SK-N-SH treated with all-trans-retinoic acid at 6 μM for 48 hours (cell line): ENCODE results near the gene ANKS1A.

ENCODE experiments used
- ATAC-seq: fragments of 200-7000 bp; cut with Tn5 transposase; 3 replicates; pipeline ENCODE4 v1.9.1; 2020; ENCODE audit warnings: mild to moderate bottlenecking, moderate library complexity
- ARNTL ChIP-seq: fragments of 450-650 bp; formaldehyde crosslinking; IDR thresholded peaks from 2 replicates; pipeline ENCODE4 v1.5.0; 2020; ENCODE audit warnings: low read depth, mild to moderate bottlenecking, moderate library complexity, borderline replicate concordance
- BACH2 ChIP-seq: fragments of 250-450 bp; sonication (Bioruptor Pico); IDR thresholded peaks from 2 replicates; pipeline ENCODE4 v1.9.0; 2021; ENCODE audit warnings: mild to moderate bottlenecking, borderline replicate concordance
- CSDC2 ChIP-seq: fragments of 250-450 bp; sonication (Bioruptor Pico); IDR thresholded peaks from 2 replicates; pipeline ENCODE4 v1.5.0; 2020; ENCODE audit warnings: mild to moderate bottlenecking, moderate library complexity
- ESRRG ChIP-seq: fragments of 250-450 bp; sonication (Bioruptor Pico); IDR thresholded peaks from 2 replicates; pipeline ENCODE4 v1.6.1; 2021; ENCODE audit warnings: mild to moderate bottlenecking
- GLIS3 ChIP-seq: fragments of 250-450 bp; sonication (Bioruptor Pico); IDR thresholded peaks from 2 replicates; pipeline ENCODE4 v1.5.0; 2020; ENCODE audit warnings: mild to moderate bottlenecking, moderate library complexity
- ISL1 ChIP-seq: fragments of 250-450 bp; sonication (Bioruptor Pico); IDR thresholded peaks from 2 replicates; pipeline ENCODE4 v2.1.2; 2022; ENCODE audit warnings: mild to moderate bottlenecking, moderate library complexity
- OSR1 ChIP-seq: fragments of 250-450 bp; sonication (Bioruptor Pico); IDR thresholded peaks from 2 replicates; pipeline ENCODE4 v1.8.0; 2022; ENCODE audit warnings: moderate library complexity, mild to moderate bottlenecking, inconsistent platforms
- PPARA ChIP-seq: fragments of 250-450 bp; sonication (Bioruptor Pico); IDR thresholded peaks from 2 replicates; pipeline ENCODE4 v1.5.0; 2020; ENCODE audit warnings: mild to moderate bottlenecking, borderline replicate concordance
- RARB ChIP-seq: fragments of 250-450 bp; sonication (Bioruptor Pico); IDR thresholded peaks from 2 replicates; pipeline ENCODE4 v1.8.0; 2021; ENCODE audit warnings: mild to moderate bottlenecking, moderate library complexity
- SNAI2 ChIP-seq: fragments of 250-450 bp; sonication (Bioruptor Pico); IDR thresholded peaks from 2 replicates; pipeline ENCODE4 v1.5.0; 2020; ENCODE audit warnings: mild to moderate bottlenecking, moderate library complexity
- TCF4 ChIP-seq: fragments of 250-450 bp; sonication (Bioruptor Pico); IDR thresholded peaks from 2 replicates; pipeline ENCODE4 v1.8.0; 2021; ENCODE audit warnings: mild to moderate bottlenecking, moderate library complexity, borderline replicate concordance
- TOX ChIP-seq: fragments of 250-450 bp; sonication (Bioruptor Pico); IDR thresholded peaks from 2 replicates; pipeline ENCODE4 v1.8.0; 2021; ENCODE audit warnings: mild to moderate bottlenecking, moderate library complexity, borderline replicate concordance
- ZC3H10 ChIP-seq: fragments of 250-450 bp; sonication (Bioruptor Pico); IDR thresholded peaks from 2 replicates; pipeline ENCODE4 v1.5.1; 2021; ENCODE audit warnings: mild to moderate bottlenecking, moderate library complexity
- ZFP3 ChIP-seq: fragments of 250-450 bp; sonication (Bioruptor Pico); IDR thresholded peaks from 2 replicates; pipeline ENCODE4 v1.5.0; 2020; ENCODE audit warnings: mild to moderate bottlenecking, moderate library complexity
- ZFP30 ChIP-seq: fragments of 450-650 bp; formaldehyde crosslinking; IDR thresholded peaks from 2 replicates; pipeline ENCODE4 v1.5.0; 2022; ENCODE audit warnings: mild to moderate bottlenecking, moderate library complexity
- ZNF565 ChIP-seq: fragments of 450-650 bp; formaldehyde crosslinking; conservative IDR thresholded peaks from 2 replicates; pipeline ENCODE4 v1.5.0; 2020; ENCODE audit warnings: low read depth, mild to moderate bottlenecking, moderate library complexity
- ZNF70 ChIP-seq: fragments of 450-650 bp; formaldehyde crosslinking; IDR thresholded peaks from 2 replicates; pipeline ENCODE4 v1.5.0; 2020; ENCODE audit warnings: mild to moderate bottlenecking, moderate library complexity
- ZNF8 ChIP-seq: fragments of 450-650 bp; formaldehyde crosslinking; IDR thresholded peaks from 2 replicates; pipeline ENCODE4 v1.5.0; 2020; ENCODE audit warnings: mild to moderate bottlenecking, moderate library complexity
- TF ChIP-seq, protein P1 (sequence below): fragments of 250-450 bp; sonication (Bioruptor Pico); IDR thresholded peaks from 2 replicates; pipeline ENCODE4 v1.5.0; 2020; ENCODE audit warnings: mild to moderate bottlenecking, moderate library complexity
- TF ChIP-seq, protein P2 (sequence below): fragments of 250-450 bp; sonication (Bioruptor Pico); IDR thresholded peaks from 2 replicates; pipeline ENCODE4 v1.8.0; 2020; ENCODE audit warnings: mild to moderate bottlenecking, moderate library complexity, borderline replicate concordance
- TF ChIP-seq, protein P3 (sequence below): fragments of 250-450 bp; sonication (Bioruptor Pico); IDR thresholded peaks from 2 replicates; pipeline ENCODE4 v1.5.1; 2020; ENCODE audit warnings: low read depth, mild to moderate bottlenecking, moderate library complexity
- TF ChIP-seq, protein P4 (sequence below): fragments of 250-450 bp; sonication (Bioruptor Pico); IDR thresholded peaks from 2 replicates; pipeline ENCODE4 v1.8.0; 2021; ENCODE audit warnings: low read depth, mild to moderate bottlenecking, moderate library complexity, borderline replicate concordance
- TF ChIP-seq, protein P5 (sequence below): fragments of 250-450 bp; sonication (Bioruptor Pico); IDR thresholded peaks from 2 replicates; pipeline ENCODE4 v1.5.1; 2021; ENCODE audit warnings: mild to moderate bottlenecking, moderate library complexity

Gene ANKS1A

DNA sequence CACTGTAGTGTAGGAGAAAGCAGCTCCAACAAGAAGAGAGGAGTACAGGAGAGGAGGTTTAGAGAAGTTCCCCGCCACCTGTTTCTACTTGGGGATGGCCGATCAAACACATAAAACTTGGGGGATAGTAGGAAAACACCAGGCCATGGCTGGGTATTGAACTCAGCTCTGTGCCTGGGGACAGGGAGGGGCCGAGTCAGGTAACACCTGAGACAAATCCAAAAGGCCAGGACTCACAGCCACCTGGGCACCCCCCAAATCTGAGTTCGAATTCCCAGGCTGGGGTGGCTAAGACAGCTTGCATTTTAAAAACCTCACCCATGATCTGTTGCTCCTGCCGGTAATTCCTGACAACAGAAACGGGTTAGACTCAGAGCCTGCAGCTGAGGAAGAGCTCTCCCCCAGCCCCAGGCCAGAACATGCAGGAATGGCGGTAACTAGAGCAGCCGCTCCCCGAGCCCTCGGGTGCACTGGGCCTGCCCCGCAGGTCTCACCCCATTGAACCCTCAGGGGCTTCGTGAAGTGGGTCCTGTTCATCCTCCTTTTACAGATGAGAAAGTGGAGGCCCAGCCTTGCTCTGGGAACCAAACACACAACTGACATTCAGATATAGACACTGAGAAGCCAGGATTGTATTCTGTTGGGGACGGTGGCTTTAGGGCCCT, 191.1 kb downstream of the ANKS1A start:
- no peak for ATAC-seq
- TF ChIP-seq ZNF70 (no peak), ZNF565 (no peak), ARNTL (CRISPR knock-in tag) (no peak), ZNF8 (CRISPR knock-in tag) (no peak), BACH2 (no peak), TOX (CRISPR knock-in tag) (no peak), OSR1 (CRISPR knock-in tag) (no peak), GLIS3 (CRISPR knock-in tag) (no peak), SNAI2 (no peak), ISL1 (CRISPR knock-in tag) (no peak), PPARA (CRISPR knock-in tag) (no peak), ZFP30 (CRISPR knock-in tag) (no peak)
- TF ChIP-seq, protein P1, sequence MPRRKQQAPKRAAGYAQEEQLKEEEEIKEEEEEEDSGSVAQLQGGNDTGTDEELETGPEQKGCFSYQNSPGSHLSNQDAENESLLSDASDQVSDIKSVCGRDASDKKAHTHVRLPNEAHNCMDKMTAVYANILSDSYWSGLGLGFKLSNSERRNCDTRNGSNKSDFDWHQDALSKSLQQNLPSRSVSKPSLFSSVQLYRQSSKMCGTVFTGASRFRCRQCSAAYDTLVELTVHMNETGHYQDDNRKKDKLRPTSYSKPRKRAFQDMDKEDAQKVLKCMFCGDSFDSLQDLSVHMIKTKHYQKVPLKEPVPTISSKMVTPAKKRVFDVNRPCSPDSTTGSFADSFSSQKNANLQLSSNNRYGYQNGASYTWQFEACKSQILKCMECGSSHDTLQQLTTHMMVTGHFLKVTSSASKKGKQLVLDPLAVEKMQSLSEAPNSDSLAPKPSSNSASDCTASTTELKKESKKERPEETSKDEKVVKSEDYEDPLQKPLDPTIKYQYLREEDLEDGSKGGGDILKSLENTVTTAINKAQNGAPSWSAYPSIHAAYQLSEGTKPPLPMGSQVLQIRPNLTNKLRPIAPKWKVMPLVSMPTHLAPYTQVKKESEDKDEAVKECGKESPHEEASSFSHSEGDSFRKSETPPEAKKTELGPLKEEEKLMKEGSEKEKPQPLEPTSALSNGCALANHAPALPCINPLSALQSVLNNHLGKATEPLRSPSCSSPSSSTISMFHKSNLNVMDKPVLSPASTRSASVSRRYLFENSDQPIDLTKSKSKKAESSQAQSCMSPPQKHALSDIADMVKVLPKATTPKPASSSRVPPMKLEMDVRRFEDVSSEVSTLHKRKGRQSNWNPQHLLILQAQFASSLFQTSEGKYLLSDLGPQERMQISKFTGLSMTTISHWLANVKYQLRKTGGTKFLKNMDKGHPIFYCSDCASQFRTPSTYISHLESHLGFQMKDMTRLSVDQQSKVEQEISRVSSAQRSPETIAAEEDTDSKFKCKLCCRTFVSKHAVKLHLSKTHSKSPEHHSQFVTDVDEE (CRISPR knock-in tag), result no peak
- TF ChIP-seq, protein P2, sequence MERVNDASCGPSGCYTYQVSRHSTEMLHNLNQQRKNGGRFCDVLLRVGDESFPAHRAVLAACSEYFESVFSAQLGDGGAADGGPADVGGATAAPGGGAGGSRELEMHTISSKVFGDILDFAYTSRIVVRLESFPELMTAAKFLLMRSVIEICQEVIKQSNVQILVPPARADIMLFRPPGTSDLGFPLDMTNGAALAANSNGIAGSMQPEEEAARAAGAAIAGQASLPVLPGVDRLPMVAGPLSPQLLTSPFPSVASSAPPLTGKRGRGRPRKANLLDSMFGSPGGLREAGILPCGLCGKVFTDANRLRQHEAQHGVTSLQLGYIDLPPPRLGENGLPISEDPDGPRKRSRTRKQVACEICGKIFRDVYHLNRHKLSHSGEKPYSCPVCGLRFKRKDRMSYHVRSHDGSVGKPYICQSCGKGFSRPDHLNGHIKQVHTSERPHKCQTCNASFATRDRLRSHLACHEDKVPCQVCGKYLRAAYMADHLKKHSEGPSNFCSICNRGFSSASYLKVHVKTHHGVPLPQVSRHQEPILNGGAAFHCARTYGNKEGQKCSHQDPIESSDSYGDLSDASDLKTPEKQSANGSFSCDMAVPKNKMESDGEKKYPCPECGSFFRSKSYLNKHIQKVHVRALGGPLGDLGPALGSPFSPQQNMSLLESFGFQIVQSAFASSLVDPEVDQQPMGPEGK, result no peak
- TF ChIP-seq, protein P3, sequence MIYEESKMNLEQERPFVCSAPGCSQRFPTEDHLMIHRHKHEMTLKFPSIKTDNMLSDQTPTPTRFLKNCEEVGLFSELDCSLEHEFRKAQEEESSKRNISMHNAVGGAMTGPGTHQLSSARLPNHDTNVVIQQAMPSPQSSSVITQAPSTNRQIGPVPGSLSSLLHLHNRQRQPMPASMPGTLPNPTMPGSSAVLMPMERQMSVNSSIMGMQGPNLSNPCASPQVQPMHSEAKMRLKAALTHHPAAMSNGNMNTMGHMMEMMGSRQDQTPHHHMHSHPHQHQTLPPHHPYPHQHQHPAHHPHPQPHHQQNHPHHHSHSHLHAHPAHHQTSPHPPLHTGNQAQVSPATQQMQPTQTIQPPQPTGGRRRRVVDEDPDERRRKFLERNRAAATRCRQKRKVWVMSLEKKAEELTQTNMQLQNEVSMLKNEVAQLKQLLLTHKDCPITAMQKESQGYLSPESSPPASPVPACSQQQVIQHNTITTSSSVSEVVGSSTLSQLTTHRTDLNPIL (CRISPR knock-in tag), result no peak

DNA sequence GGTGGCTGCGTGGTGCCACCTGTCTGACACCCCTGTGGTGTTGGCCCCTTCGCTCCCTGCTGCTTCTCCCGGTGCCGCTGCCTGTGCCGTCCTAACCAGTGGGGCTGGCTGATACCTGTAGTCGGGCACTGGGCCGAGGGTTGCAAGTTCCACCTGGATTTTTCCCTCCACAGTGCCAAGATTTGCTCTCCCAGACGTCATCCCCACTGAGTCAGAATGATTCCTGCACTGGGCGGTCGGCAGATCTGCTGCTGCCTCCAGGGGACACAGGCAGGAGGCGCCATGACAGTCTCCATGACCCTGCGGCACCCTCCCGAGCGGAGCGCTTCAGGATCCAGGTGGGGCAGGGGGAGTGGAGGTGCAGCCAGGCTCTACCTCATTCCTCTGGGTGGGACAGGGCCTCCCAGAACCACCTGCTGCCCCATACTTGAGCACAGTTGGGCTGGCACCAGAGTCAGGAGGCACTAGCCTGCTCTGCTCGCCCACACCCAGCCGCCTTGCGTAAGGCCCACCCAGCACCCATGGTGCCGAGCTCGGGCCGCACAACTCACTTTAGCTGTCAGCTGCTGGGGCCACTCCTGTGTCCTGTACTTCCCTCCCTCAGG, 191.9 kb downstream of the ANKS1A start:
- TF ChIP-seq ARNTL (CRISPR knock-in tag) (no peak), TCF4 (CRISPR knock-in tag) (no peak), ISL1 (CRISPR knock-in tag) (no peak), ZC3H10 (CRISPR knock-in tag) (no peak), ZNF565 (no peak), ZNF70 (no peak), ZFP30 (CRISPR knock-in tag) (no peak), PPARA (CRISPR knock-in tag) (no peak), ZFP3 (CRISPR knock-in tag) (no peak), TOX (CRISPR knock-in tag) (no peak), ESRRG (CRISPR knock-in tag) (no peak), GLIS3 (CRISPR knock-in tag) (no peak), OSR1 (CRISPR knock-in tag) (no peak), CSDC2 (no peak)
- TF ChIP-seq, protein P2, result no peak
- TF ChIP-seq, protein P3 (CRISPR knock-in tag), result no peak
- no peak for ATAC-seq

DNA sequence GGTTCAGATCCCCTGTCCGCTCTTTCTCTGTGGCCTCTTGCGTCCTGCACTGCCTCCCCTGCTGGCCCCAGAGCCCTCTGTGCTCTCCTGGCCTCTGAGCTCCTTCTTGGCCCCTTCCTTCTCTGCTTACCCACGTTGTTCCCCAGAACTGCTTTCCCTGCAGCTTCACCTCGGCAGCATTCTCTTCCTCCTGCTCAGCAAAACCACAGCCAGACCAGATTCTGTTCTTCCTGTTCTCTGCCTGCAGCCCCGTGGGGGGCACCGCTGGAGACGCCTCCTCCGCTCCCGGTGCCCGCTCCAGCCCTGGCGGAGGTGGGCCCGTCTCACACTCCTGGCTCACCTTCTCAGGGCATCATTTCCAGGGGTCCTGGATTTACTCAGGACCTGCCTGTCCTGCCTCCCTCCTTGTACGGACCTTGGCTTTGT, 192.4 kb downstream of the ANKS1A start:
- ATAC-seq, result no peak
- TF ChIP-seq BACH2, result no peak
- TF ChIP-seq SNAI2, result no peak
- TF ChIP-seq, protein P4, sequence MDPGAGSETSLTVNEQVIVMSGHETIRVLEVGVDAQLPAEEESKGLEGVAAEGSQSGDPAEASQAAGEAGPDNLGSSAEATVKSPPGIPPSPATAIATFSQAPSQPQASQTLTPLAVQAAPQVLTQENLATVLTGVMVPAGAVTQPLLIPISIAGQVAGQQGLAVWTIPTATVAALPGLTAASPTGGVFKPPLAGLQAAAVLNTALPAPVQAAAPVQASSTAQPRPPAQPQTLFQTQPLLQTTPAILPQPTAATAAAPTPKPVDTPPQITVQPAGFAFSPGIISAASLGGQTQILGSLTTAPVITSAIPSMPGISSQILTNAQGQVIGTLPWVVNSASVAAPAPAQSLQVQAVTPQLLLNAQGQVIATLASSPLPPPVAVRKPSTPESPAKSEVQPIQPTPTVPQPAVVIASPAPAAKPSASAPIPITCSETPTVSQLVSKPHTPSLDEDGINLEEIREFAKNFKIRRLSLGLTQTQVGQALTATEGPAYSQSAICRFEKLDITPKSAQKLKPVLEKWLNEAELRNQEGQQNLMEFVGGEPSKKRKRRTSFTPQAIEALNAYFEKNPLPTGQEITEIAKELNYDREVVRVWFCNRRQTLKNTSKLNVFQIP (CRISPR knock-in tag), result no peak
- no peak for TF ChIP-seq ESRRG (CRISPR knock-in tag)
- TF ChIP-seq TCF4 (CRISPR knock-in tag), result no peak
- TF ChIP-seq ZNF8 (CRISPR knock-in tag), result no peak
- no peak for TF ChIP-seq GLIS3 (CRISPR knock-in tag)
- TF ChIP-seq, protein P5, sequence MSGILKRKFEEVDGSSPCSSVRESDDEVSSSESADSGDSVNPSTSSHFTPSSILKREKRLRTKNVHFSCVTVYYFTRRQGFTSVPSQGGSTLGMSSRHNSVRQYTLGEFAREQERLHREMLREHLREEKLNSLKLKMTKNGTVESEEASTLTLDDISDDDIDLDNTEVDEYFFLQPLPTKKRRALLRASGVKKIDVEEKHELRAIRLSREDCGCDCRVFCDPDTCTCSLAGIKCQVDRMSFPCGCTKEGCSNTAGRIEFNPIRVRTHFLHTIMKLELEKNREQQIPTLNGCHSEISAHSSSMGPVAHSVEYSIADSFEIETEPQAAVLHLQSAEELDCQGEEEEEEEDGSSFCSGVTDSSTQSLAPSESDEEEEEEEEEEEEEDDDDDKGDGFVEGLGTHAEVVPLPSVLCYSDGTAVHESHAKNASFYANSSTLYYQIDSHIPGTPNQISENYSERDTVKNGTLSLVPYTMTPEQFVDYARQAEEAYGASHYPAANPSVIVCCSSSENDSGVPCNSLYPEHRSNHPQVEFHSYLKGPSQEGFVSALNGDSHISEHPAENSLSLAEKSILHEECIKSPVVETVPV (CRISPR knock-in tag), result no peak
- TF ChIP-seq RARB (CRISPR knock-in tag), result no peak
- no peak for TF ChIP-seq ZFP30 (CRISPR knock-in tag)
